ENCODE data around the gene COA8. TPM values are rescaled to one million over a fixed set of nuclear protein-coding genes. Genes with fewer than 3 reads are reported as not detected.

The COA8 gene
- total and polyA plus RNA-seq, 2 donors from 2014 or later = 40.7 to 65.1 TPM

DNA sequence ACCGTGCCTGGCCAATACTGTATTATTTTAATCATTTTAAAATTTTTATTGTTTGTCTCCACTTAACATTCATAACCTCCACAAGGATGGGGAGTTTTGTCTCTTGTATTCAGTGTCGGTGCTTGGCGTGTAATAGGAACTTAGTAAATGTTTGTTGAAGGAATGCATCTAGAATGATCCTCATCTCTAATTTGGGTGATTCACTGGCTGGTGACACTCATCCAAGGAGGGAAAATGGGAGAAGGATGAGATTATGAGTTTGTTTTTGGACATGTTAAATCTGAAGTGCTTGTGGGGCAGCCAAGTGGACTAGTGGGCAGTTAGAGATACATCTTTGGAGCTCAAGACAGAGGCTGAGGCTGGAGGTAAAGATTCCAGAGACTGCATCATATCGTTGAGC lies 71.4 kb downstream of the COA8 start:
- Histone ChIP-seq H3K4me1 (ENCODE audit: control insufficient read depth in 2 of 3, insufficient read depth in 2 of 3, low read depth in 1 of 3, low read length in 3 of 3) (peaks cover 0 to 21% (median 17%) of the 10 kb centered on the region in 3 donors), H3K4me3 (ENCODE audit: low read length in 3 of 3) (no peak overlapping the region), H3K27ac (ENCODE audit: low read depth in 2 of 2, low read length in 2 of 2) (no peak overlapping the region), H3K27me3 (ENCODE audit: control insufficient read depth, insufficient read depth, low read length) (no peaks in the 10 kb centered on the region), H3K9ac (ENCODE audit: low read length in 3 of 3) (no peak overlapping the region), H3K36me3 (ENCODE audit: control insufficient read depth in 2 of 3, insufficient read depth in 3 of 3, low read length in 3 of 3) (no peaks in the 10 kb centered on the region), H3K9me3 (ENCODE audit: control insufficient read depth in 2 of 3, insufficient read depth in 1 of 3, low read length in 3 of 3) (no peaks in the 10 kb centered on the region)
- FAIRE-seq (no peak), DNase-seq (no peak)
- intact Hi-C loops (cut with DNase I) = no loop called here
- TF ChIP-seq CTCF (IDR thresholded peaks at IDR 0.05; ENCODE audit: borderline replicate concordance, extremely low read depth, insufficient read depth) = no peak

GRCh38 chr14:103638594-103638993 lies 75.8 kb downstream of the COA8 start:
- Histone ChIP-seq H3K9ac (ENCODE audit: low read length in 3 of 3) (no peak overlapping the region), H3K27me3 (ENCODE audit: control insufficient read depth, insufficient read depth, low read length) (no peaks in the 10 kb centered on the region), H3K36me3 (ENCODE audit: control insufficient read depth in 2 of 3, insufficient read depth in 3 of 3, low read length in 3 of 3) (no peaks in the 10 kb centered on the region), H3K4me3 (ENCODE audit: low read length in 3 of 3) (no peak overlapping the region), H3K4me1 (ENCODE audit: control insufficient read depth in 2 of 3, insufficient read depth in 2 of 3, low read depth in 1 of 3, low read length in 3 of 3) (peaks cover 0 to 16% (median 11%) of the 10 kb centered on the region in 3 donors), H3K27ac (ENCODE audit: low read depth in 2 of 2, low read length in 2 of 2) (no peak overlapping the region), H3K9me3 (ENCODE audit: control insufficient read depth in 2 of 3, insufficient read depth in 1 of 3, low read length in 3 of 3) (no peaks in the 10 kb centered on the region)
- intact Hi-C loops (cut with DNase I) = no loop called here
- FAIRE-seq (no peak), DNase-seq (no peak)
- TF ChIP-seq CTCF (IDR thresholded peaks at IDR 0.05; ENCODE audit: borderline replicate concordance, extremely low read depth, insufficient read depth) = no peak

Other genes starting within 250 kb of the COA8 start
- 229 TPM for gene EIF5, start 228.7 kb upstream of the COA8 start, total RNA-seq
- 91.2 TPM for gene EIF5, start 228.7 kb upstream of the COA8 start, polyA plus RNA-seq (ENCODE audit: insufficient read depth, low read depth, low replicate concordance)
- gene MARK3, start 177.5 kb upstream of the COA8 start, total RNA-seq = 83.1 TPM
- 39.8 TPM for gene MARK3, start 177.5 kb upstream of the COA8 start, polyA plus RNA-seq (ENCODE audit: insufficient read depth, low read depth, low replicate concordance)
- gene CKB, start 40.1 kb upstream of the COA8 start, total RNA-seq = 539 TPM
- 916 TPM for gene CKB, start 40.1 kb upstream of the COA8 start, polyA plus RNA-seq (ENCODE audit: insufficient read depth, low read depth, low replicate concordance)
- 16.0 TPM for gene TRMT61A, start 33.8 kb upstream of the COA8 start, total RNA-seq
- gene TRMT61A, start 33.8 kb upstream of the COA8 start, polyA plus RNA-seq (ENCODE audit: insufficient read depth, low read depth, low replicate concordance) = 11.9 TPM
- gene BAG5, start 303 bp upstream of the COA8 start, total RNA-seq = 64.5 TPM
- gene BAG5, start 303 bp upstream of the COA8 start, polyA plus RNA-seq (ENCODE audit: insufficient read depth, low read depth, low replicate concordance) = 17.1 TPM
- gene KLC1, start 66.3 kb downstream of the COA8 start, total RNA-seq = 152 TPM
- gene KLC1, start 66.3 kb downstream of the COA8 start, polyA plus RNA-seq (ENCODE audit: insufficient read depth, low read depth, low replicate concordance) = 49.8 TPM
- 6.3 TPM for gene XRCC3, start 152.5 kb downstream of the COA8 start, total RNA-seq
- gene XRCC3, start 152.5 kb downstream of the COA8 start, polyA plus RNA-seq (ENCODE audit: insufficient read depth, low read depth, low replicate concordance) = 2.8 TPM
- gene ZFYVE21, start 152.8 kb downstream of the COA8 start, total RNA-seq = 70.9 TPM
- 67.8 TPM for gene ZFYVE21, start 152.8 kb downstream of the COA8 start, polyA plus RNA-seq (ENCODE audit: insufficient read depth, low read depth, low replicate concordance)

All from kidney (tissue), 14 donors.